ENCODE results near the gene SPN. TPM values are rescaled to one million over a fixed set of nuclear protein-coding genes. Genes with fewer than 3 reads are reported as not detected.

Gene SPN
- total RNA-seq, 1 experiment from 2014 or later = 0.47 TPM

DNA sequence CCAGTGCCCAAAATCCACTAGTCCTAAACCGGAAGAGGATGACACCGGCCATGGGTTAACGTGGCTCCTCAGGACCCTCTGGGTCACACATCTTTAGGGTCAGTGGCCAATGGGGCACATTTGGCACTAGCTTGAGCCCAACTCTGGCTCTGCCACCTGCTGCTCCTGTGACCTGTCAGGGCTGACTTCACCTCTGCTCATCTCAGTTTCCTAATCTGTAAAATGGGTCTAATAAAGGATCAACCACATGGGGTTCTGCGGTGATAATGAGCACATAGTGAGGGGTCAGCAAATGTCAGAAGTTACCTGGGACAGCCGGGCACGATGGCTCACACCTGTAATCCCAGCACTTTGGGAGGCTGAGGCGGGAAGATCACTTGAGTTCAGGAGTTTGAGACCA is 34.3 kb downstream of the SPN start:
- Histone ChIP-seq H3K4me3 (replicated peaks in 1 of 2; ENCODE audit: low read depth in 1 of 2, low read length in 2 of 2) (no peak overlapping the region), H3K9me2 (ENCODE audit: insufficient read depth) (no peaks in the 10 kb centered on the region), H3K9me3 (ENCODE audit: control insufficient read depth in 1 of 2, insufficient read depth in 1 of 2, low read depth in 1 of 2, low read length in 2 of 2) (no peaks in the 10 kb centered on the region), H3K79me2 (ENCODE audit: insufficient read depth, low read length) (no peaks in the 10 kb centered on the region), H2AFZ (ENCODE audit: low read depth, low read length, poor library complexity, severe bottlenecking) (no peak overlapping the region), H3K4me2 (ENCODE audit: low read length) (no peak overlapping the region), H4K20me1 (ENCODE audit: insufficient read depth) (no peaks in the 10 kb centered on the region), H3K27me3 (ENCODE audit: insufficient read depth, low read length) (no peaks in the 10 kb centered on the region), H3K36me3 (ENCODE audit: control insufficient read depth in 1 of 2, insufficient read depth in 2 of 2, low read length in 2 of 2) (no peaks in the 10 kb centered on the region), H3K27ac (ENCODE audit: low read depth, low read length) (no peak overlapping the region), H3K4me1 (ENCODE audit: control insufficient read depth in 1 of 2, insufficient read depth in 2 of 2, low read length in 2 of 2) (peaks cover 2 to 17% of the 10 kb centered on the region in 2 experiments; a peak in 3 of 4 replicates), H3K9ac (ENCODE audit: low read length) (no peak overlapping the region)
- BruUV-seq (replicated peaks) = no TSS peak
- ATAC-seq (no peak), DNase-seq (ENCODE audit: low read depth, low spot score) (no peak)
- intact Hi-C loops (cut with micrococcal nuclease) = no loop called here
- ChIA-PET POLR2A (no interaction called here), CTCF (interaction anchor here (0.5 to 1.5 kb wide), 2 partner anchors 110 to 291 kb away, joined by 3 read pairs; no protein-coding TSS in a partner anchor), RAD21 (ENCODE audit: low non-redundant PET in 1 of 2, low total read pairs in 2 of 2, uncharacterized antibody in 2 of 2, unreplicated experiment in 2 of 2) (no interaction called here)
- TF ChIP-seq ZBTB33 (IDR thresholded peaks at IDR 0.05; ENCODE audit: extremely low read depth, insufficient replicate concordance, low read length) (no peak), JUND (IDR thresholded peaks at IDR 0.05) (no peak), ATF3 (IDR thresholded peaks at IDR 0.05) (no peak)

GRCh38 chr16:29698042-29698441 is 35.0 kb downstream of the SPN start:
- no peaks in the 10 kb centered on the region for H3K9me2 ChIP-seq (ENCODE audit: insufficient read depth)
- BruUV-seq (replicated peaks) = no TSS peak
- DNase-seq (ENCODE audit: low read depth, low spot score) (no peak), ATAC-seq (no peak)
- no peaks in the 10 kb centered on the region for H3K36me3 ChIP-seq (ENCODE audit: control insufficient read depth in 1 of 2, insufficient read depth in 2 of 2, low read length in 2 of 2)
- H3K4me3 ChIP-seq (replicated peaks in 1 of 2; ENCODE audit: low read depth in 1 of 2, low read length in 2 of 2) = no peak overlapping the region
- H3K27ac ChIP-seq (ENCODE audit: low read depth, low read length) = no peak overlapping the region
- H3K27me3 ChIP-seq (ENCODE audit: insufficient read depth, low read length) = no peaks in the 10 kb centered on the region
- ChIA-PET CTCF (interaction anchor here (0.5 to 4.1 kb wide), 4 partner anchors 46 to 334 kb away, joined by 3 to 34 read pairs (median 3); partner anchors contain the start of gene TLCD3B), RAD21 (ENCODE audit: low non-redundant PET in 1 of 2, low total read pairs in 2 of 2, uncharacterized antibody in 2 of 2, unreplicated experiment in 2 of 2) (no interaction called here), POLR2A (no interaction called here)
- no peak for TF ChIP-seq EZH2phosphoT487 (IDR thresholded peaks at IDR 0.05; ENCODE audit: borderline replicate concordance)
- TF ChIP-seq, protein P1, sequence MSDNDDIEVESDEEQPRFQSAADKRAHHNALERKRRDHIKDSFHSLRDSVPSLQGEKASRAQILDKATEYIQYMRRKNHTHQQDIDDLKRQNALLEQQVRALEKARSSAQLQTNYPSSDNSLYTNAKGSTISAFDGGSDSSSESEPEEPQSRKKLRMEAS (IDR thresholded peaks at IDR 0.05) = no peak
- H3K4me1 ChIP-seq (ENCODE audit: control insufficient read depth in 1 of 2, insufficient read depth in 2 of 2, low read length in 2 of 2) = peaks cover 2 to 17% of the 10 kb centered on the region in 2 experiments; a peak in 3 of 4 replicates
- no peak overlapping the region for H2AFZ ChIP-seq (ENCODE audit: low read depth, low read length, poor library complexity, severe bottlenecking)
- no peak overlapping the region for H3K9ac ChIP-seq (ENCODE audit: low read length)
- H3K79me2 ChIP-seq (ENCODE audit: insufficient read depth, low read length) = no peaks in the 10 kb centered on the region
- intact Hi-C loops (cut with micrococcal nuclease) = no loop called here
- H4K20me1 ChIP-seq (ENCODE audit: insufficient read depth) = no peaks in the 10 kb centered on the region
- H3K4me2 ChIP-seq (ENCODE audit: low read length) = no peak overlapping the region
- no peaks in the 10 kb centered on the region for H3K9me3 ChIP-seq (ENCODE audit: control insufficient read depth in 1 of 2, insufficient read depth in 1 of 2, low read depth in 1 of 2, low read length in 2 of 2)
